Epithelial cell of esophagus (primary cell): Measurements from ENCODE around the gene TOX2.

Experiments
- DNase-seq: peaks from one replicate; pipeline ENCODE4 v3.0.0; 2010; ENCODE audit warnings: low read depth
- H3K4me3 ChIP-seq: 2 replicates; pipeline ENCODE4 v1.5.1; 2011; ENCODE audit warnings: mild to moderate bottlenecking, low read length, control low read depth
- TF ChIP-seq, protein P1 (sequence below): IDR thresholded peaks from 2 replicates; pipeline ENCODE4 v1.5.1; 2011; ENCODE audit warnings: low read depth, mild to moderate bottlenecking, low read length, control low read depth, inconsistent platforms; ENCODE audit not compliant: insufficient read depth; ENCODE audit errors: missing control alignments

Gene TOX2

GRCh38 chr20:43931976-43932375 lies 17.3 kb downstream of the TOX2 start:
- H3K4me3 ChIP-seq = no peak overlapping the region
- TF ChIP-seq, protein P1, sequence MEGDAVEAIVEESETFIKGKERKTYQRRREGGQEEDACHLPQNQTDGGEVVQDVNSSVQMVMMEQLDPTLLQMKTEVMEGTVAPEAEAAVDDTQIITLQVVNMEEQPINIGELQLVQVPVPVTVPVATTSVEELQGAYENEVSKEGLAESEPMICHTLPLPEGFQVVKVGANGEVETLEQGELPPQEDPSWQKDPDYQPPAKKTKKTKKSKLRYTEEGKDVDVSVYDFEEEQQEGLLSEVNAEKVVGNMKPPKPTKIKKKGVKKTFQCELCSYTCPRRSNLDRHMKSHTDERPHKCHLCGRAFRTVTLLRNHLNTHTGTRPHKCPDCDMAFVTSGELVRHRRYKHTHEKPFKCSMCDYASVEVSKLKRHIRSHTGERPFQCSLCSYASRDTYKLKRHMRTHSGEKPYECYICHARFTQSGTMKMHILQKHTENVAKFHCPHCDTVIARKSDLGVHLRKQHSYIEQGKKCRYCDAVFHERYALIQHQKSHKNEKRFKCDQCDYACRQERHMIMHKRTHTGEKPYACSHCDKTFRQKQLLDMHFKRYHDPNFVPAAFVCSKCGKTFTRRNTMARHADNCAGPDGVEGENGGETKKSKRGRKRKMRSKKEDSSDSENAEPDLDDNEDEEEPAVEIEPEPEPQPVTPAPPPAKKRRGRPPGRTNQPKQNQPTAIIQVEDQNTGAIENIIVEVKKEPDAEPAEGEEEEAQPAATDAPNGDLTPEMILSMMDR = no peak
- DNase-seq = no peak

- TF ChIP-seq, protein P1 = no peak
- no peak for DNase-seq
- H3K4me3 ChIP-seq = no peak overlapping the region
Measured at GRCh38 chr20:43934833-43935232, 20.2 kb downstream of the TOX2 start.

DNA sequence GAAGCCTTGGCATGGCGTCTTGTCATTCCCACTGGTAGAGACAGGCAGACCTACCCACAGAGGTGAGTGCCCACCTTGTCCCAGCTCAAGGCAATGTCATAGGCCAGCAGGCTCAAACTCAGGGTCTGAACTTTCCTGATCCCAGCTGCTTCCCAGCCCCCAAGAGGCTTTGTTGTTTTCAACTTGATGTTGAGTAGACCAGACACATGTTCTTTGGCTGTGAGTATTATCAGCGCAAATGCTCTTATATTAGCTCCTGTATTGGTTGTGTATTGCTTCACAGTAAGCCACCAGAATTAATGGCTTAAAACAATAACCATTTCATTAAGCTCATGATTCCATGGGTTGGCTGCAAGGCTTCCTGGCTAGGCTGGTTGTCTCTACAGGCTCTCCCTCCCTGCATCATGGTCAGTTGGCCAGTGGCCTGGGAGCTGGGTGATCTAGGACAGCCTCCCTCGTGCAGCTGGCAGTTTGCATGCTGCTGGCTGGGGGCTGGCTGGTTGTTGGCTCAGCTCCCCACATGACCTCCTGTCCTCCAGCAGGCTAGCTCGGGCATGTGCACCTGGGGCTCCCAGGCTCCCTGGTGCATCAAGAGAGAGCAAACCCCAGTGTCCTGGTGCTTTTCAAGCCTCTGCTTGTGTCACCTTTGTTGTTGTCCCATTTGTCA lies 21.6 kb downstream of the TOX2 start:
- H3K4me3 ChIP-seq = no peak overlapping the region
- TF ChIP-seq, protein P1 = no peak
- DNase-seq = no peak

GRCh38 chr20:43936805-43937204 lies 22.2 kb downstream of the TOX2 start:
- TF ChIP-seq, protein P1 = no peak
- H3K4me3 ChIP-seq = no peak overlapping the region
- DNase-seq = peak; percentile 64

DNA sequence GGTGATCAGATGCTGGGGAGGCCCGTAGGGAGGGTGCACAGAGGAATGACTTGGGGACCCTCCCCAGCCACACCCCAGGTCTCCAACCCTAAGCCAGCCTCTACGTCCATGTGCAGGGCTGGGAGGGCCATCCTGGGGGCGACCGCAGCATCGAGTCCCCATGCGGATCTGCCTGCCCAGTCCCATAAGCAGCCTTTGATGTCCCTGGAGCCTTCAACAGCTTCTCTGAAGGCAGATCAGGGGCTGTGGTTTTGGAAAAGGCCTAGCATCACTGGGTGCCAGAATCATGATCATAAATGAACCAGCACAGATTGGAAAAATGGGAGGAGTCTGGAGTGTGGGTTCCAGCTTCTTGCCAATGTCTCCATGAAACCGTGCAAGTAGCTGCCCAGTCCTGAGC lies 22.9 kb downstream of the TOX2 start:
- TF ChIP-seq, protein P1 = no peak
- DNase-seq = no peak
- no peak overlapping the region for H3K4me3 ChIP-seq

GRCh38 chr20:43938017-43938655 lies 23.5 kb downstream of the TOX2 start:
- no peak for DNase-seq
- no peak overlapping the region for H3K4me3 ChIP-seq
- TF ChIP-seq, protein P1 = no peak
